ENCODE measurements around the gene IQGAP3. TPM values are rescaled to one million over a fixed set of nuclear protein-coding genes. Genes with fewer than 3 reads are reported as not detected.

IQGAP3 gene
- total and polyA plus RNA-seq, 9 donors, result 0.05 to 1.2 (median 0.30) TPM; not detected in 1

GRCh38 chr1:156516821-156517220, 55.5 kb downstream of the IQGAP3 start:
- 83 to 91% (median 88%) methylated on average over 4 of the region's 4 CpGs for WGBS, 3 donors

DNA sequence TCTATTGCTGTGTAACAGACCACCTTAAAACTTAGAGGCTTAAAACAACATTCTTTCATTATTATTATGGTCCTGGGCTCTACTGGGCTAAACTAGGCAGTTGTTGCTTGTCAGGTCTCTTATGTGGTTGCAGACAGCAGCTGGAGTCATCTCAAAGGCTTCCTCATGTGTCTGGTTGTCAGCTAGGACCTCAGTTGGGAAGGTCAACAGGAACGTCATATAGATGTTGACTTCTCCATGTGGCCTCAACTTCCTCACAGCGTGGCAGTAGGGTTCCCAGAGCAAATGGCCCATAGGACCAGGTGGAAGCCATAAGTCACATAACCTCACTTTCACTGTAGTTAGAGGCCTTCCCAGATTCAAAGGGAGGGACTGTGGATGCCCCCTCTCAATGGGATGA, 56.4 kb downstream of the IQGAP3 start:
- Histone ChIP-seq H3K27ac (no peak overlapping the region), H3K36me3 (no peaks in the 10 kb centered on the region), H3K9me3 (no peaks in the 10 kb centered on the region), H3K4me3 (no peak overlapping the region), H3K4me1 (ENCODE audit: insufficient read depth) (peaks cover 4% of the 10 kb centered on the region), H3K27me3 (no peaks in the 10 kb centered on the region)
- no peak for DNase-seq
- WGBS, 3 donors, result 38 to 45% (median 40%) methylated on average over 2 of the region's 2 CpGs
- no peak for TF ChIP-seq POLR2A (IDR thresholded peaks at IDR 0.05)
- no peak for TF ChIP-seq EP300 (IDR thresholded peaks at IDR 0.05)
- TF ChIP-seq CTCF (IDR thresholded peaks at IDR 0.05), result no peak
- intact Hi-C loops (cut with DNase I), result no loop called here

More at GRCh38 chr1:156516821-156517220, 55.5 kb downstream of the IQGAP3 start:
- no peaks in the 10 kb centered on the region for H3K9me3 ChIP-seq
- intact Hi-C loops (cut with DNase I), result no loop called here
- TF ChIP-seq POLR2A (IDR thresholded peaks at IDR 0.05), result no peak
- no peak for TF ChIP-seq CTCF (IDR thresholded peaks at IDR 0.05)
- no peak for TF ChIP-seq EP300 (IDR thresholded peaks at IDR 0.05)
- no peaks in the 10 kb centered on the region for H3K36me3 ChIP-seq
- H3K27ac ChIP-seq, result no peak overlapping the region
- H3K27me3 ChIP-seq, result no peaks in the 10 kb centered on the region
- peaks cover 4% of the 10 kb centered on the region for H3K4me1 ChIP-seq (ENCODE audit: insufficient read depth)
- H3K4me3 ChIP-seq, result no peak overlapping the region
- DNase-seq, result no peak

- TF ChIP-seq CTCF (IDR thresholded peaks at IDR 0.05) (no peak), POLR2A (IDR thresholded peaks at IDR 0.05) (no peak), EP300 (IDR thresholded peaks at IDR 0.05) (no peak)
- 14 to 30% (median 19%) methylated on average over 9 of the region's 9 CpGs for WGBS, 3 donors
- H3K4me3 ChIP-seq, result no peak overlapping the region
- peaks cover 10% of the 10 kb centered on the region for H3K4me1 ChIP-seq (ENCODE audit: insufficient read depth)
- H3K27ac ChIP-seq, result no peak overlapping the region
- intact Hi-C loops (cut with DNase I), result loop anchor here in 1 of 4 donors (5.0 kb wide), 1 partner anchor 69 kb away; no protein-coding TSS in a partner anchor
- no peaks in the 10 kb centered on the region for H3K36me3 ChIP-seq
- no peaks in the 10 kb centered on the region for H3K27me3 ChIP-seq
- no peaks in the 10 kb centered on the region for H3K9me3 ChIP-seq
- DNase-seq, result peak in 2 of 5 donors; percentile 30 to 67
Measured at GRCh38 chr1:156513185-156513584, 59.2 kb downstream of the IQGAP3 start.

GRCh38 chr1:156511644-156512043, 60.7 kb downstream of the IQGAP3 start:
- no peak for DNase-seq
- Histone ChIP-seq H3K27ac (no peak overlapping the region), H3K4me3 (no peak overlapping the region), H3K4me1 (ENCODE audit: insufficient read depth) (peaks cover 13% of the 10 kb centered on the region), H3K27me3 (no peaks in the 10 kb centered on the region), H3K9me3 (no peaks in the 10 kb centered on the region), H3K36me3 (no peaks in the 10 kb centered on the region)
- TF ChIP-seq EP300 (IDR thresholded peaks at IDR 0.05) (no peak), POLR2A (IDR thresholded peaks at IDR 0.05) (no peak), CTCF (IDR thresholded peaks at IDR 0.05) (no peak)
- intact Hi-C loops (cut with DNase I), result loop anchor here in 1 of 4 donors (5.0 kb wide), 1 partner anchor 71 kb away; no protein-coding TSS in a partner anchor
- WGBS, 3 donors, result 49 to 55% (median 54%) methylated on average over 7 of the region's 7 CpGs

Measured in ovary (tissue), 9 donors.